Large intestine (tissue), 3 donors: ENCODE measurements around the gene LINGO4. TPM values are rescaled to one million over a fixed set of nuclear protein-coding genes. Genes with fewer than 3 reads are reported as not detected.

Experiments
- DNase-seq, 2 donors: peaks; one replicate each; pipeline versions ENCODE4 v3.0.0 to v3.0.0-alpha.2; 2013
- H3K27ac ChIP-seq: one replicate; pipeline ENCODE4 v1.5.1; 2013; ENCODE audit warnings: low read length
- H3K27me3 ChIP-seq: 2 replicates; pipeline ENCODE4 v1.6.1; 2013; ENCODE audit warnings: low read length; ENCODE audit not compliant: control insufficient read depth, insufficient read depth
- H3K36me3 ChIP-seq: 2 replicates; pipeline ENCODE4 v1.6.1; 2013; ENCODE audit warnings: low read length; ENCODE audit not compliant: control insufficient read depth, insufficient read depth
- H3K4me1 ChIP-seq: one replicate; pipeline ENCODE4 v1.6.1; 2013; ENCODE audit warnings: low read length; ENCODE audit not compliant: control insufficient read depth, insufficient read depth
- H3K4me3 ChIP-seq: one replicate; pipeline ENCODE4 v1.5.1; 2013; ENCODE audit warnings: low read length
- H3K9me3 ChIP-seq: one replicate; pipeline ENCODE4 v1.6.1; 2013; ENCODE audit warnings: mild to moderate bottlenecking, low read depth, low read length, moderate library complexity; ENCODE audit not compliant: control insufficient read depth
- WGBS: methylation state at CpG from one replicate; pipeline ENCODE4 v1.1.5; 2013; ENCODE audit warnings: low lambda C conversion rate; ENCODE audit not compliant: insufficient coverage; 5-methylcytosine and 5-hydroxymethylcytosine counted together
- polyA plus RNA-seq: library from polyadenylated mRNA; unstranded; fragments of 120-200 nt; gene quantifications from one replicate; pipeline ENCODE4 v1.2.1, GENCODE V29; 2013

Gene LINGO4
- polyA plus RNA-seq, 1 donor, result 0.81 TPM

DNA sequence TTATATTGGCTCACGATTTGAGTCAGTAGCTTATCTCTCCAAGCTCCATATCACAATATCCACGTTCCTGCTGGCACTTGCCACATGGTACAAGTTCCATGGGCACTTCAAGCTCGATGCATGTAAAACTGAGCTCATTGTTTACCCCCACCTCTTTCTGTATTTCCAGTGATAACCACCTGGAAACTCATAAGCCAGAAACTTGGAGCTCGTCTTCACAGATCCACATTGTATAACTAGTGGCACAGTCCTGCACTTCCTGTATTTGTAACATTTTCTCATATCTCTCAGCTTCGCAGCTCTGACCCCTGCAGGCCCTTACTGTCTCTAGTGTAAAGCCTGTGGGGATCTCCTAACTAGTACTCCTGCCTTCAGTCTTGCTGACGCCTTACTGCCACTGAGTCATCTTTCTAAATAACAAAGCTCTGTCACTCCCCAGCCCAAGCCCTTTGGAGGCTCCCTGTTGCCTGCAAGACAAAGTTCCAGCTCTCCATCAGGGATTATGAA, 40.9 kb upstream of the LINGO4 start:
- DNase-seq, result no peak
- Histone ChIP-seq H3K9me3 (no peaks in the 10 kb centered on the region), H3K27ac (no peak overlapping the region), H3K36me3 (no peaks in the 10 kb centered on the region), H3K27me3 (peaks cover 3% of the 10 kb centered on the region), H3K4me3 (no peak overlapping the region), H3K4me1 (no peaks in the 10 kb centered on the region)
- WGBS, result no CpG with 5 or more reads among the region's 6 CpGs

DNA sequence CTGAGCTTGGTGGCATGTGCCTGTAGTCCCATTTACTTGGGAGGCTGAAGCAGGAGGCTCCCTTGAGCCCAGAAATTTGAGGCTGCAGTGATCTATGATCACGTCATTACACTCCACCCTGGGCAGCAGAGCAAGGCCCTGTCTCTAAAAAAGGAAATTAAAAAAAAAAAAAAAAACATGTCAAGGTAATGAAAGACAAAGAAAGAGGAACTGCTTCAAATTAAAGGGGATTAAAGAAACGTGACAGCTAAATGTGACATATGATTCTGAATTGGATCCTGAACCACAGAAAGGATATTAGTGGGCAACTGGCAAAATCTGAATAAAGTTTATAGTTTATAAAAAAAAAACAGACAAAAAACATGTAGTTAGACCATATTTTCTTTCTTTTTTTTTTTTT, 38.2 kb upstream of the LINGO4 start:
- H3K4me1 ChIP-seq, result peaks cover 17% of the 10 kb centered on the region
- DNase-seq, result no peak
- WGBS, result 86% methylated on average over 1 of the region's 2 CpGs
- H3K36me3 ChIP-seq, result no peaks in the 10 kb centered on the region
- H3K27ac ChIP-seq, result no peak overlapping the region
- H3K9me3 ChIP-seq, result peaks cover 4% of the 10 kb centered on the region
- H3K27me3 ChIP-seq, result peaks cover 21% of the 10 kb centered on the region
- H3K4me3 ChIP-seq, result no peak overlapping the region

DNA sequence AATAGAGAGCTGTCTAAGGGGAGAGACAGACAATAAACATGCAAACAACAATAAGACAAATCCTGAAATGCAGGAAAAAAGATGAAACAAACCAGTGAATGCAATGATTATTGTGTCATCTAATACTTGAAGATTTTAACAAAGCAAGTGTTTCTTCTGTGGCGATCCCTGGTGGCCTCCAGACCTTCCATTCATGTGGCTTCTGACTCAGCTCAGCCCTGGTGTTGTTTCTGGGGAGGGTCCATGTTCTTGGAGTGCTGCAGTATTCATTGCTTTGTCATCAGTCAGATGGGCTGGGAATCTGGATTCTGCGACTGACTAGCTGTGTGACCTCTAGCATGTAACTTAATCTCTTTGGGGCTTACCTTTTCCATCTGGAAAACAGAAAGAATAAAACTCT, 35.9 kb upstream of the LINGO4 start:
- peaks cover 22% of the 10 kb centered on the region for H3K4me1 ChIP-seq
- DNase-seq, result no peak
- H3K36me3 ChIP-seq, result no peaks in the 10 kb centered on the region
- WGBS, result no CpG with 5 or more reads among the region's 2 CpGs
- no peak overlapping the region for H3K4me3 ChIP-seq
- H3K9me3 ChIP-seq, result peaks cover 4% of the 10 kb centered on the region
- no peak overlapping the region for H3K27ac ChIP-seq
- peaks cover 30% of the 10 kb centered on the region for H3K27me3 ChIP-seq

DNA sequence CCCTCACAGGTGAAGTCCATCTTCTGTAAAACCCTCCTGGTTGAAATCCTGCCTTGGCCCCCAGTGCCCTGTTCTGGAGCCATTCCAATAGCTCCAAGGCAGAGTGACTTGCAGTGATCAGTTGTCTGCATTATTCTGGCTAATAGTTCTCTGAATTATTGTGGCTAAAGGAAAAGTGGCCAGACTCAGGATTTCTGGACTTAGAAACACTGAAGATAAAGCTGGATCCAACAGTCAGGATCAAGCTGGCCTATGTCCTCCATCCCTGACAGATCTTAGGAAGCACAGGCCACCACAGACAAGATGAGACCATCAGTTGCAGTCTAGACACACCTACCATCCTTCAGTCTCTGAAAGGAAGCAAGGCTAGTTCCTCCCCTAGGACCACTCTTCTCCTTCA, 35.2 kb upstream of the LINGO4 start:
- Histone ChIP-seq H3K27ac (peak overlapping the region; percentile 70), H3K36me3 (no peaks in the 10 kb centered on the region), H3K9me3 (peaks cover 4% of the 10 kb centered on the region), H3K4me1 (peaks cover 25% of the 10 kb centered on the region), H3K4me3 (peak overlapping the region; percentile 47), H3K27me3 (peaks cover 30% of the 10 kb centered on the region)
- DNase-seq, result no peak

DNA sequence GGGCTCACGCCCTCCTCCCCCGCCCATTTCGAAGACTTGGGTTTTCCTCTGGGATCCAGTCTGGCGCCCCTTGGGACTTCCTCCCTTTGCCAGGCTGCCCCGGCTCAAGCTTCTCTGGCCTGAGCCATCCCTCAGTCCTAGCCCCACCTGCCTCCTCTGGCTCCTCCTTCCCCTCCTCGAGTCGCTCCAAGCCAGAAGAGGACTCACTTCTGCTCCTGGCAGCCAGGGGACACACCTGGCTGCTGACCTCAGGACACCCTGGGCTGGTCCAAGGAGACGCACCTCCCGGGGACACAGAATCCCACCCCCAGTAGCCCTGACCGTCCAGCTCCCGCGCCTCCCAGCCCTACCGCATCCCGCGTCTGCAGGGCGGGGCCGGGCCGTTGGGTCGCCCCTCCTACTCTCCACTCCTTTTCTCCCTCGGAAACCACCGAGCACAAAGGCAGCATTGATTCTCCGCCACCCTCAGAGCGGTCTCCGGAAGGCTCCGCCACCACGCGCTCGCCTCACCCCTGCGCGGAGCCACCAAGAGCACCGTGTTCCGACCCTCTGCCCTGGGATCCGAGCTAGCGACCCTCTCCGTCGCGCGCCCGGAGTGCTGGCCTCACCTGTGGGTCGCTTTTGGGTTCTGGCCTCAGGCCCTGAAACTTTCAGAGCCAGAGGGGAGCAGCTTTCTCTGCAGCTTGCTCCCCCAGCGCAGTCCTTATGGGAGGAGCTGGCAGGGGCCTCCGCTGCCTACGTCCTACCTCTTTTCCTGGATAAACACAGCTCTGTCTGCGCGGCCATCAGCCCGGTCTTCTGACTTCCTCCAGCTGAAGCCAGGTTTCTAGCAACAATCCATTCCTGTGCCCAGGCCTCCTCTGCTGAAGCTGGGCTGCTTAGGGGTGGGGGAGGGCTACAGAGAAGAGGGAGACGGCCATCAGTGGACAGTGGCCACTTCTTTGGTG, 34.5 kb upstream of the LINGO4 start, which contains the start of gene C2CD4D:
Gene C2CD4D, minus strand, starts transcription at position 364 of the 947 bp plus-strand sequence. CDS start 831 bp downstream, outside the sequence.
- H3K27me3 ChIP-seq, result peaks cover 30% of the 10 kb centered on the region
- H3K27ac ChIP-seq, result peak within 1 kb of the TSS; percentile 70
- WGBS, result no CpG with 5 or more reads among the region's 47 CpGs
- peaks cover 25% of the 10 kb centered on the region for H3K4me1 ChIP-seq
- peak within 1 kb of the TSS; percentile 47 for H3K4me3 ChIP-seq
- peaks cover 4% of the 10 kb centered on the region for H3K9me3 ChIP-seq
- H3K36me3 ChIP-seq, result no peaks in the 10 kb centered on the region
- peak; percentile 78 to 92 for DNase-seq

DNA sequence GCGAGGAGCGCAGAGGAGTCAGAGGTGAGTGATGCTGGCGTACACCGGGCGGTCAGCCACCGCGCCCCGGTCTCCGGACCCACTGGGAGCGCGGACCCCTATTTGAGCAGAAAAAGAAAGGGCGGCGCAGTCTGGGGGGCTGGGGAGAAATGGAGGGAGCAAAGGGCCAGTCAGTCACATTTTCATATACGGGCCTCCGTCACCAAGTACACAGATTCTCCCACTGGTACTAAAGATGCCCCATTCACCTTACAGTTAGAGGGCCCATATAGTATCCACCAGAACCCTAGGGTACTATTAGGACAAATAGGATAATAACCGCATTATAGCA, 33.8 kb upstream of the LINGO4 start:
- Histone ChIP-seq H3K27ac (no peak overlapping the region), H3K4me3 (peak overlapping the region; percentile 47), H3K36me3 (no peaks in the 10 kb centered on the region), H3K9me3 (peaks cover 4% of the 10 kb centered on the region), H3K4me1 (peaks cover 27% of the 10 kb centered on the region), H3K27me3 (peaks cover 30% of the 10 kb centered on the region)
- DNase-seq, result no peak
- no CpG with 5 or more reads among the region's 16 CpGs for WGBS

DNA sequence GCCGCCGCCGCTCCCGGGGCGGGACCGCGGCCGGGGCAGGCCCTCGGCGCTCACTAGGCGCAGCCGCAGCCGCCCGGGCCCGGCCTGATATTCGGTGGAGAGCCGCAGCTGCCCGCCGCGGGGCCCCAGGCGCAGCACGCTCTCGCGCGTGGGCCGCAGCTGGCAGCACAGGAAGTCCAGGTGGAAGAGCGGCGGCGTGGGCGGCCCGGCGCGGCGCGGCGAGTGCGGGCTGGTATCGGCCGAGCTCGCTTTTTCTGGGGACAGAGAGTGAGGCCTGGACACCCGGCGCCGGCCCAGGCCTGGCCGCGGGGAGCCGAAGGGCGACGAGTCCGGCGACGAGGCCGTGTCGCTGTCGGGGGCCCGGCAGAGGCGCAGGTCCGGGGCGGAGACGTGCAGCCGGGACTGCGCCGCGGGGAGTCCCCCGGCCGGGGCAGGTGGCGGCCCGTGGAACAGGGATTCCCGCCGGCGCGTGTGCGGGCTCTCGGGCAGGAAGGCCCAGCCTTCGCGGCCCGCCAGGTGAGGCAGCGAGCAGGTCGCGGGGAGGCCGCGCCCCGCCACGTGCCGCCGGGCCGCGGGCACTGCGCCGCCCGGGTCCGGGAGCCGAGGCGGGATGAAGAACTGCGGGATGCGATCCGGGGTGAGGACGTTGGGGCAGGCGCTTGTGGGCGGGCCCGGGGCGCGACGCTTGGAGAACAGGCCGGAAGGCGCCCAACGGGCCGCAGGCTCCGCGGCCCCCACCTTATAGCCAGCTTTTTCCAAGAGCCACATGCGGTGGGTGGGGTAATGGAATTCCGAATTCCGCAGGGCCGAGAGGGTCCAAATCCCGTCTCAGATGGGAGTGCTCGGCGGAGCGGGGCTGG, 33.2 kb upstream of the LINGO4 start:
- peak in 1 of 2 donors; percentile 70 for DNase-seq
- no CpG with 5 or more reads among the region's 117 CpGs for WGBS
- H3K9me3 ChIP-seq, result peaks cover 4% of the 10 kb centered on the region
- peak overlapping the region; percentile 47 for H3K4me3 ChIP-seq
- H3K4me1 ChIP-seq, result peaks cover 27% of the 10 kb centered on the region
- H3K27ac ChIP-seq, result no peak overlapping the region
- H3K36me3 ChIP-seq, result no peaks in the 10 kb centered on the region
- peaks cover 30% of the 10 kb centered on the region for H3K27me3 ChIP-seq

DNA sequence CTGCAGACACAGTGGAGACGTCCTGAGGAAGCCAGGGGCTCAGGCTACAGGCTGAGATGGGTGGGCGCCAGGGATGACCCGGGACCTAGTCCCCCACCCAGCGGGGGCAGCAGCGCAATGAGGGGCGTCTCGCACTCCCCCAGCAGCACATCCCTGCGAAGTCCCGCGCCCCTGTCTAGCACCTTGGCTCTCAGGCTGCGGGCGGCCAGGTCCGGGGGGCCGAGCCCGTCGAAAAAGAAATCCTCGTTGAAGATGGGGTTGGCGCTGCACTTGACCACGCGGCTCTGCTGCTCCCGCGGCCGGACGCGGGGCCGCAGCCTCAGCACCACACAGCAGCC, 32.6 kb upstream of the LINGO4 start:
- Histone ChIP-seq H3K27ac (no peak overlapping the region), H3K27me3 (peaks cover 30% of the 10 kb centered on the region), H3K4me3 (no peak overlapping the region), H3K4me1 (peaks cover 27% of the 10 kb centered on the region), H3K9me3 (peaks cover 4% of the 10 kb centered on the region), H3K36me3 (no peaks in the 10 kb centered on the region)
- WGBS, result no CpG with 5 or more reads among the region's 26 CpGs
- DNase-seq, result no peak

DNA sequence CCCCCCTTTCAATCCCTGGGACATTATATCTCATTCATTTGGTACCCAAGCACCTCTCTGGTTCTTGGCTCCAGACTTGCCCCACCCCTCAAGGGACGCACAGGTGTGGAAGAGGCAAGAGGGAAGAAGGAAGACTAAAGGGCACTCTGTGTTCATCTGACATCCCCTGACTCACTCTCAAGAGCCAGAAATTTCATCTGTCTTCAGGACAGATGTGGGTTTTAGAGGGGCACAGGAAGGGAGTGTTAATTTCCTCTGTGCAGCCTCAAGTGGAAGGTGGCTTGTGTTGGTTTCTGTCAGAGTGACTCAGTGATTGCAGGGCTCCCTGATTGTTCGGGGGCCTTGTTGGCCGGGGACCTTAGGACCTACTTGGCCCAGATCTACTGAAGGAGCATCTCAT, 32.0 kb upstream of the LINGO4 start:
- peaks cover 30% of the 10 kb centered on the region for H3K4me1 ChIP-seq
- WGBS, result no CpG with 5 or more reads among the region's 3 CpGs
- peaks cover 30% of the 10 kb centered on the region for H3K27me3 ChIP-seq
- H3K9me3 ChIP-seq, result peaks cover 4% of the 10 kb centered on the region
- DNase-seq, result no peak
- H3K27ac ChIP-seq, result no peak overlapping the region
- no peaks in the 10 kb centered on the region for H3K36me3 ChIP-seq
- H3K4me3 ChIP-seq, result no peak overlapping the region

DNA sequence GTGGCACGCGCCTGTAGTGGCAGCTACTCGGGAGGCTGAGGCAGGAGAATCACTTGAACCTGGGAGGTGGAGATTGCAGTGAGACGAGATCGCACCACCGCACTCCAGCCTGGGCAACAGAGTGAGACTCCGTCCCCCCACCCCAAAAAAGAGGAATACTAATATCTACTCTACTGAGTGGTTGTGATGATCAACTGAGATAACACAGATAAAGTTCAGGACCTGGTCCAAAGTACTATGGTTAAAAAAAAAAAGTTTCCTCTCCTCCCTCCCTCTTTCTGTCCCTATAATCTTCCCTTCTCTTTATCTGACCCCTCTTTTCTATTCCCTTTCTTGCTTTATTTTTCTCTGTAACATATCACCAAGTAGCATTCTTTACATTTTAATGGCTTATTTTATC, 30.4 kb upstream of the LINGO4 start:
- WGBS, result no CpG with 5 or more reads among the region's 7 CpGs
- peaks cover 27% of the 10 kb centered on the region for H3K27me3 ChIP-seq

More for the DNA sequence above, 30.4 kb upstream of the LINGO4 start:
- peaks cover 7% of the 10 kb centered on the region for H3K9me3 ChIP-seq
- DNase-seq, result no peak
- no peaks in the 10 kb centered on the region for H3K36me3 ChIP-seq
- no peak overlapping the region for H3K4me3 ChIP-seq
- no peak overlapping the region for H3K27ac ChIP-seq
- H3K4me1 ChIP-seq, result peaks cover 38% of the 10 kb centered on the region
